ENCODE measurements around the gene ZNHIT2. TPM values are rescaled to one million over a fixed set of nuclear protein-coding genes. Genes with fewer than 3 reads are reported as not detected.

Gene ZNHIT2
- total RNA-seq, 1 experiment from 2014 or later = 48.2 TPM

DNA sequence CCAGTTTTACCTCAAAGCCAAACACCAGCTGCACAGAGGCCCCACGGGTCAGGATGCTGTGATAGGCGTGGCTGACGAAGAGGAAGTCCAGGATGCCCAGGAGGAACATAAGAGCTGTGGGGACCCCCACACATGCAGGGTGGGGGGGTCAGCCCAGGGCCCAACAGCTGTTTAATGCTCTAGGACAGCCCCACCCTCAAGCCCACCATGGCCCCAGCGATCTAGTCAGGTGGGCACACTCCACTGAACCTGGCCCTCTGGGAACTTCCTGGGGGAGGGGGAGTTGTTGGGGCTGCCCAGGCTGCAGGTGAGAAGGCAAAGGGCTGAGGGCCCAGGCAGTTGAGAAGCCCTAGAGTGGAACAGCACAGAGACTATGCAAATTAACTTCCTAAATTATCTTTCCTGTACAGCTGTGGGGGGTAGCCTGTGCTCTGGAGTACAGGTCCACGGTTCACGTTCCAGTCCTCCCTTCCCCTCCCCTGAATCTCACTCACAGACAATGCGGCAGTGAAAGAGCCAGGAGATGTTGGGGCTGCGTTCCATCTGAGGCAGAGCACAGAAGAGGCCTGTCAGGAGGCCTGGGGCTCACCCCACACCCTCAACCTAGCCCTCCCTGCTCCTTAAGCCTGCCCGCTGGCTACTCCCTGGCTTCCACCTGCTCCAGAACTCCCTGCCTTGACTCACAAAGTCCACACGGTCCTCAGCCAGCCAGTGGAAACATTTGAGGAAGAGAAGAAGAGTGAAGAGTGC is 14.9 kb upstream of the ZNHIT2 start:
- ATAC-seq (no peak), DNase-seq (no peak)
- POLR2A ChIA-PET (ENCODE audit: unreplicated experiment) = no interaction called here
- no peak overlapping the region for H3K9ac ChIP-seq (ENCODE audit: low read length)
- no peaks in the 10 kb centered on the region for H3K9me2 ChIP-seq (replicated peaks; ENCODE audit: low read length)
- H3K9me3 ChIP-seq (ENCODE audit: low read length) = no peaks in the 10 kb centered on the region
- H3F3A ChIP-seq (ENCODE audit: low read length, unreplicated experiment) = no peaks in the 10 kb centered on the region
- H3K27me3 ChIP-seq (ENCODE audit: low read length) = no peaks in the 10 kb centered on the region
- H3K4me2 ChIP-seq (ENCODE audit: low read length) = peak overlapping the region; percentile 96
- no peaks in the 10 kb centered on the region; the same call in 1 of the 2 replicates for H4K20me1 ChIP-seq (ENCODE audit: low read length)
- peaks cover 33% of the 10 kb centered on the region; the same call in 1 of the 2 replicates for H3K36me3 ChIP-seq (ENCODE audit: low read depth, low read length)
- H3K4me3 ChIP-seq (ENCODE audit: low read length) = peak overlapping the region; percentile 90; the same call in 1 of the 2 replicates
- peaks cover 16% of the 10 kb centered on the region for H3K4me1 ChIP-seq (ENCODE audit: insufficient read depth, low read length)
- CTCF ChIA-PET = no interaction called here
- H3K27ac ChIP-seq (ENCODE audit: low read length) = no peak overlapping the region
- peaks cover 35% of the 10 kb centered on the region for H3K79me2 ChIP-seq (ENCODE audit: low read length)
- no peak overlapping the region for H2AFZ ChIP-seq (ENCODE audit: low read length)
- intact Hi-C loops (cut with micrococcal nuclease) = no loop called here
- TF ChIP-seq EZH2 (IDR thresholded peaks at IDR 0.05; ENCODE audit: low read length, unreplicated experiment) (no peak), EZH2phosphoT487 (IDR thresholded peaks at IDR 0.05; ENCODE audit: borderline replicate concordance, low read length) (no peak)
- TF ChIP-seq, protein P1, sequence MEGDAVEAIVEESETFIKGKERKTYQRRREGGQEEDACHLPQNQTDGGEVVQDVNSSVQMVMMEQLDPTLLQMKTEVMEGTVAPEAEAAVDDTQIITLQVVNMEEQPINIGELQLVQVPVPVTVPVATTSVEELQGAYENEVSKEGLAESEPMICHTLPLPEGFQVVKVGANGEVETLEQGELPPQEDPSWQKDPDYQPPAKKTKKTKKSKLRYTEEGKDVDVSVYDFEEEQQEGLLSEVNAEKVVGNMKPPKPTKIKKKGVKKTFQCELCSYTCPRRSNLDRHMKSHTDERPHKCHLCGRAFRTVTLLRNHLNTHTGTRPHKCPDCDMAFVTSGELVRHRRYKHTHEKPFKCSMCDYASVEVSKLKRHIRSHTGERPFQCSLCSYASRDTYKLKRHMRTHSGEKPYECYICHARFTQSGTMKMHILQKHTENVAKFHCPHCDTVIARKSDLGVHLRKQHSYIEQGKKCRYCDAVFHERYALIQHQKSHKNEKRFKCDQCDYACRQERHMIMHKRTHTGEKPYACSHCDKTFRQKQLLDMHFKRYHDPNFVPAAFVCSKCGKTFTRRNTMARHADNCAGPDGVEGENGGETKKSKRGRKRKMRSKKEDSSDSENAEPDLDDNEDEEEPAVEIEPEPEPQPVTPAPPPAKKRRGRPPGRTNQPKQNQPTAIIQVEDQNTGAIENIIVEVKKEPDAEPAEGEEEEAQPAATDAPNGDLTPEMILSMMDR (conservative IDR thresholded peaks at IDR 0.05; ENCODE audit: low read depth, low read length) = no peak
- no TSS peak for BruUV-seq (replicated peaks)

DNA sequence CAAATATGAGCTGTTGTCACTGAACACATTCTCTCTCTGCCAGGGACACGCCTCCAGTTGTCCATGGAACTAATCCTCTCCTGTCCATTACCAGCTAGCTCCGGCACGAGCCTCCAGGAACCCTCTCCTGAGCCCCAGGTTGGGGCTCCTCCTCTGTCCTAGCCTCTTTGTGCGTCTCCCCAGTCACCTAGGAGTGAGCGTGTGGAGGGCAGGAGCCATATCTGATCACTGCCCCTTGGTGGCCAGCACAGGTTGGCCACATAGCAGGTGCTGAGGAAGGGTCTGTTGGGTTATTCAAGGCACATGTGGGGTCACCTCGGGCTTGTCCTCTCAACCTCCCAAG is 14.4 kb upstream of the ZNHIT2 start:
- Histone ChIP-seq H3K9me2 (replicated peaks; ENCODE audit: low read length) (no peaks in the 10 kb centered on the region), H3K9me3 (ENCODE audit: low read length) (no peaks in the 10 kb centered on the region), H3K4me1 (ENCODE audit: insufficient read depth, low read length) (peaks cover 16% of the 10 kb centered on the region), H3K27ac (ENCODE audit: low read length) (no peak overlapping the region), H4K20me1 (ENCODE audit: low read length) (no peaks in the 10 kb centered on the region; the same call in 1 of the 2 replicates), H3K27me3 (ENCODE audit: low read length) (no peaks in the 10 kb centered on the region), H3K4me2 (ENCODE audit: low read length) (no peak overlapping the region), H3F3A (ENCODE audit: low read length, unreplicated experiment) (no peaks in the 10 kb centered on the region), H3K4me3 (ENCODE audit: low read length) (no peak overlapping the region), H2AFZ (ENCODE audit: low read length) (no peak overlapping the region), H3K9ac (ENCODE audit: low read length) (no peak overlapping the region), H3K36me3 (ENCODE audit: low read depth, low read length) (peaks cover 38% of the 10 kb centered on the region; the same call in 1 of the 2 replicates), H3K79me2 (ENCODE audit: low read length) (peaks cover 35% of the 10 kb centered on the region)
- TF ChIP-seq, protein P1 (conservative IDR thresholded peaks at IDR 0.05; ENCODE audit: low read depth, low read length) = no peak
- TF ChIP-seq EZH2phosphoT487 (IDR thresholded peaks at IDR 0.05; ENCODE audit: borderline replicate concordance, low read length) (no peak), EZH2 (IDR thresholded peaks at IDR 0.05; ENCODE audit: low read length, unreplicated experiment) (no peak)
- ChIA-PET POLR2A (ENCODE audit: unreplicated experiment) (no interaction called here), CTCF (no interaction called here)
- DNase-seq (no peak), ATAC-seq (no peak)
- intact Hi-C loops (cut with micrococcal nuclease) = no loop called here
- no TSS peak for BruUV-seq (replicated peaks)

DNA sequence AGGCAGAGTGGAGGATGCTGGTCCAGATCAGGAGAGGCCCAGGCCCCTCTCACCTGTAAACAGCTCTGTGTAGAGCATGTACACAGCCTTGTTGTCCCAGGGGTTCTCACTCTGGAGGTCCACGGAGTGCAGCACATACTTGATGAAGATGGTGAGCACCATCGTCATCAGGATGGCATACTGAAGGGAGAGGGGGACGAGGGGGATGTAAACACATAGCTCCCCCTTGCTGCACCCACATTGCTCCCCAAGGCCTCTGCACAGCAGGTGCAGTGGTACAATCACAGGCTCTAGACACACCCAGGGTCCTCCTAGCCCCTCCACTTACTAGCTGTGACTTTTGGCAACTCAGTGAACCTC is 13.9 kb upstream of the ZNHIT2 start:
- intact Hi-C loops (cut with micrococcal nuclease) = no loop called here
- Histone ChIP-seq H3K27me3 (ENCODE audit: low read length) (no peaks in the 10 kb centered on the region), H3K9ac (ENCODE audit: low read length) (no peak overlapping the region), H3F3A (ENCODE audit: low read length, unreplicated experiment) (no peaks in the 10 kb centered on the region), H3K9me2 (replicated peaks; ENCODE audit: low read length) (no peaks in the 10 kb centered on the region), H3K4me2 (ENCODE audit: low read length) (no peak overlapping the region), H3K4me3 (ENCODE audit: low read length) (no peak overlapping the region), H3K27ac (ENCODE audit: low read length) (no peak overlapping the region), H3K79me2 (ENCODE audit: low read length) (peaks cover 35% of the 10 kb centered on the region), H3K9me3 (ENCODE audit: low read length) (no peaks in the 10 kb centered on the region), H2AFZ (ENCODE audit: low read length) (no peak overlapping the region), H3K36me3 (ENCODE audit: low read depth, low read length) (peaks cover 43% of the 10 kb centered on the region; the same call in 1 of the 2 replicates), H3K4me1 (ENCODE audit: insufficient read depth, low read length) (peaks cover 16% of the 10 kb centered on the region), H4K20me1 (ENCODE audit: low read length) (no peaks in the 10 kb centered on the region; the same call in 1 of the 2 replicates)
- POLR2A ChIA-PET (ENCODE audit: unreplicated experiment) = no interaction called here
- DNase-seq = no peak
- ATAC-seq = no peak
- no TSS peak for BruUV-seq (replicated peaks)
- CTCF ChIA-PET = no interaction called here
- TF ChIP-seq, protein P1 (conservative IDR thresholded peaks at IDR 0.05; ENCODE audit: low read depth, low read length) = no peak
- TF ChIP-seq EZH2 (IDR thresholded peaks at IDR 0.05; ENCODE audit: low read length, unreplicated experiment) (no peak), EZH2phosphoT487 (IDR thresholded peaks at IDR 0.05; ENCODE audit: borderline replicate concordance, low read length) (no peak)
